ENCODE measurements around the gene CAB39L.

The CAB39L gene

DNA sequence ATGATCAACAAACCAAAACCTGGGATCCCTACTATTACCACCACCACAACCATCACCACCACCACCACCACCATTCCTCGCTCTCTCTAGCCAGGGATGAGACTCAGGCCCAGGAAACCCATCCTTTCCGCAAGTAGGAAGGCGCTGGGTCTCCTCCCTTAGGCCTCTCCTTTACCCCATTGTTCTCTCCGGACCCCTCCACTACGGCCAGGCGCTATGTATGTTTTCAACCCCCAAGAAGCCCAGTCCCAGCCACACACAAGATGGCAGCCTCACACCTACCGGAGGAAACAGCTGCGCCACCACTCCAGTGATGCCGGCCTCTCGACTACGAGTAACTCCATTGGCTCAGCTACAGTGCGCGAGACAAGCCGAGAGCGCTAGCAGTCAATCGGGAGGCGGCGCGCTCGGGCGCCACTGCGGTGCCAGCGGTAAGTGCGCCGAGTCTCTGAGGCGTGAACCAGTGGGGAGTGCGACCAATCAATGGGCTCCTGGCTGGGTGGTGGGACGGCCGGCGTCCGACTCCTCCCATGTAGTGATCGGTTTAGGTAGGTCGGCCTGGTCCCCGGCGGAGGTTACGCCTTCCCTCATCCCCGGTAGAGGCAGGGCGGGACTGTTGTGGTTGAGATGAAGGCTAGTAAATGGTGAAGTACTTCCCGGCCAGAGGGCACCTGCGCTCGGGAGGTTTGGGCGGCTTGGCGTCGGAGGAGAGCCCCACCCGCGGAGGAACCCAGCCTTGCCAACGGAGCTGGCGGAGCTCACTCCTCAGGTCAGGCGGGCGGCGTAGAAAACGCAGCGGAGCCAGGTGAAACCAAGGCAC lies at the start of gene CAB39L, which contains the start of gene SETDB2:
Gene CAB39L, minus strand, starts transcription at position 361 of the 820 bp plus-strand sequence. CDS start 61,154 bp downstream, outside the sequence.
Gene SETDB2, plus strand, starts transcription at position 571 of the 820 bp plus-strand sequence. CDS start 7,620 bp downstream, outside the sequence.
- peak; percentile 100 for DNase-seq
- in situ Hi-C loops (cut with MboI; ENCODE audit: low pct_unique_long_range_greater_than_20kb, low sequenced_read_pairs), result no loop called here

DNA sequence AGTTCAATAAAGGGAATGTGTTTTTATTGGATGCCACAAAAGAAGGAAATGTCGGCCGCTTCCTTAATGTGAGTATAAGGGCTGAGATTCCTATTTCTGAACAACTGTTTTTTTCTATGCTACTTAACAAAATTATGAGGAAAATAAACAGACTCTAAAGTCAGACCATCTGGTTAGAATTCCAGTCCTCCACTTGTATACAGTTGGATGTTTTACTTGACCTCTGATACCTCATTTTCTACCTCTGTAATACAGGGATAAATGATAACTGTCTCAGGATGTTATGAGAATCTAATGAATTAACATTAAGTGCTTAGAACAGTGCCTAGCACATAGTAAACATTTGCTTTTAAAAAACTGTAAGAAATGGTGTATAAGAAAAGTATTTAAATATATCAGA lies 44.7 kb upstream of the CAB39L start:
- no peak for DNase-seq
- in situ Hi-C loops (cut with MboI; ENCODE audit: low pct_unique_long_range_greater_than_20kb, low sequenced_read_pairs), result no loop called here

DNA sequence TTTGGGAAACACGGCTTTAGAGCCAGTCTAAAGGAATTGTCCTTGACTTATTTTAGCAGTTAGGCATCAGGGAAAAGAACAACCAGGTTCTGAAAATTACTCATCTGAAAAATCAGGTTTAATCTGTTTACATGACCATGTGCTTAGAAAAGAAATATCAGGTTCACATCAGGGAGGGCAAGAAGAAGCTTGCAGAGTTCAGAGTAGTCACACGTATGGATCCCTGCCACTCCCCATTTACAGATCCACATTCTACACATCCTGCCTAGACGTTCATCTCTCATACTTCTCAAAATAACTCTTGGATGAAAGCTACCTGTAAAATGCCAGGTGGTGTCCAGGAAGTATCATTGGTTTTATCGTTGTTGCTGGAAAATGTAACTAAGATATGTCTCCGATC lies 37.9 kb upstream of the CAB39L start:
- in situ Hi-C loops (cut with MboI; ENCODE audit: low pct_unique_long_range_greater_than_20kb, low sequenced_read_pairs), result no loop called here
- DNase-seq, result no peak

DNA sequence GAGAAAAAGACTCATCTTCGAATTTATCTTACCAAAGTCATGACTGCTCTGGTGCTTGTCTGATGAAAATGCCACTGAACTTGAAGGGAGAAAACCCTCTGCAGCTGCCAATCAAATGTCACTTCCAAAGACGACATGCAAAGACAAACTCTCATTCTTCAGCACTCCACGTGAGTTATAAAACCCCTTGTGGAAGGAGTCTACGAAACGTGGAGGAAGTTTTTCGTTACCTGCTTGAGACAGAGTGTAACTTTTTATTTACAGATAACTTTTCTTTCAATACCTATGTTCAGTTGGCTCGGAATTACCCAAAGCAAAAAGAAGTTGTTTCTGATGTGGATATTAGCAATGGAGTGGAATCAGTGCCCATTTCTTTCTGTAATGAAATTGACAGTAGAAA lies 32.7 kb upstream of the CAB39L start:
- in situ Hi-C loops (cut with MboI; ENCODE audit: low pct_unique_long_range_greater_than_20kb, low sequenced_read_pairs), result no loop called here
- DNase-seq, result no peak

DNA sequence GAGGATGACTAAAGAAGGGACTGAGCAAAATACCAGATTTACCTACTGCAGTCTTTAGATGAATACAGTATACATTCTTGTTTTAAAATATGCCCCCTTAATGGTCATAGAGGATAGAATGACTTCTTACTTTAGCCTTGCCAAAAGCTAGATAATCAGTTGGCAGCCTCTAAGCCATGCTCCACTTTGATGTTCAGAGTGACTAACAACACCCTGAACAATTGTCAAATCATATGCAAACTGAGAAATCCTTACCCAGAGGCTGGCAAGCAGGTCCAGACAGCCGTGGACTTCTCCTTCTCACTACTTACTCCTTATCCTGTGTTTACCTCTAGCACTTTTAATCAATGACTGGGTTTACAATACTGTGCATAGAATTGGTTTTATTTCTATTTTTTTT lies 28.3 kb upstream of the CAB39L start:
- in situ Hi-C loops (cut with MboI; ENCODE audit: low pct_unique_long_range_greater_than_20kb, low sequenced_read_pairs), result no loop called here
- no peak for DNase-seq

DNA sequence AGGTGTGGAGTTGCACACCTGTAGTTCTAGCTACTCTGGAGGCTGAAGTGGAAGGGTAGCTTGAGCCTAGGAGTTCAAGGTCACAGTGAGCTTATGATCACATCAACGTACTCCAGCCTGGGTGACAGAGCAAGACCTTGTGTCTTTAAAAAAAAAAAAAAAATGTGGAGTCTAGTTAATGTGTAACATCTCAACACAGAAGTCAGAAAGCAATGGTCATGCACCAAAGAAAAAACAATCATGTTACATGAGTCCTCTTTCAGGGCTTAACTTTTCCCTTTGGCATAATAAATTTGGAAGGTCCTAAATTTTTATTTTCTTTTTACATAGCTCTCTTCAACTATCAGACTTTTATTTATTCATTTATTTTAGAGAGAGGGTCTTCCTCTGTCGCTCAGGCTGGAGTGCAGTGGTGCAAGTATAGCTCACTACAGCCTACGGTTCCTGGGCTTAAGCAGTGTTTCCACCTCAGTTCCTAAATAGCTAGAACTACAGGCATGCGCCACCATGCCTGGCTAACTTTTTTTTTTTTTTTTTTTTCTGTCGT lies 22.5 kb upstream of the CAB39L start:
- DNase-seq, result no peak
- in situ Hi-C loops (cut with MboI; ENCODE audit: low pct_unique_long_range_greater_than_20kb, low sequenced_read_pairs), result no loop called here

DNA sequence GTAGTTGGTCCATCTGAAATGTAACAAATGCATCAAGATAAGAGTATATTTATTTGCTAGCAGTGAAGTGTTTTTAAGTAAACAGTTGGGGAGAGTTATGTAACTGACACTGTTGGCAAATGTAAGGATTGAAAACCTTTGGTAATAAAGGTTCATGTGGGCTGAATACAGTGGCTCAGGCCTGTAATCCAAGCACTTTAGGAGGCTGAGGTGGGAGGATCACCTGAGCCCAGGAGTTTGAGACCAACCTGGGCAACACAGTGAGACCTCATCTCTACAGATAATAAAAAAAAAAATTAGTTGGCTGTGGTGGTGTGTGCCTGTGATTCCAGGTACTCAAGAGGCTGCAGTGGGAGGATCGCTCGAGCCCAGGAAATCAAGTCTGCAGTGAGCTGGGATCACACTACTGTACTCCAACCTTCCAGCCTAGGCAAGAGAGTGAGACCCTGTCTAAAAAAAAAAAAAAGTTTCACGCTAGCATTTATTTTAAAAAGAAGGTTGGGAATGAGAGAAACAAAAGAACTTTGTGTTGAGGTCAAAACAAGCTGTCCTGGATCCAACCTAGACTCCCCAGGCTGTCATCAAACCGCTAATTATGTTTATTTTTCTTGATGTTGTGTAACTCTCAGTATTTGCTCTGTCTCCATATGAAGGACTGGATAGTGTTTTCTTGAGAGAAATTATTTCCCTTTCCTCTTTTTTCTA lies 20.9 kb upstream of the CAB39L start:
- in situ Hi-C loops (cut with MboI; ENCODE audit: low pct_unique_long_range_greater_than_20kb, low sequenced_read_pairs), result no loop called here
- no peak for DNase-seq

DNA sequence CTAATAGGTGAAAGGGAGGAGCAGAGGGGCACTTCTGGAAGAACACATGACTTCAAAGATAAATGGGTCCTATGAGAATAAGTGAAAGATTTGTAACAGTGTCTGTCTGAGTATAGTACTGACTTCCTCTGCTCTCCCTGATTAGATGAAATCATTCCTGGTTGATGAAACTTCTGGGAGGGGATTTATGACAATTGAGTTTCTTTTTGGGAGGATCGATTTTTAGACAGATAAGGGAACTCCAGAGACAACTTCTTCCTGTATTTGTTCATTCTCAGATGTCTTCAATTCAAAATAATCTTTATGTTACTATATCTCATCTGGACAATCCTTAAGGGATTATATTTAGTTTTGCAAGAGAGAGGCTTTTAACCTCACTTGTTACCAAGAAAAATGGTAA lies 20.2 kb upstream of the CAB39L start:
- in situ Hi-C loops (cut with MboI; ENCODE audit: low pct_unique_long_range_greater_than_20kb, low sequenced_read_pairs), result no loop called here
- DNase-seq, result no peak

DNA sequence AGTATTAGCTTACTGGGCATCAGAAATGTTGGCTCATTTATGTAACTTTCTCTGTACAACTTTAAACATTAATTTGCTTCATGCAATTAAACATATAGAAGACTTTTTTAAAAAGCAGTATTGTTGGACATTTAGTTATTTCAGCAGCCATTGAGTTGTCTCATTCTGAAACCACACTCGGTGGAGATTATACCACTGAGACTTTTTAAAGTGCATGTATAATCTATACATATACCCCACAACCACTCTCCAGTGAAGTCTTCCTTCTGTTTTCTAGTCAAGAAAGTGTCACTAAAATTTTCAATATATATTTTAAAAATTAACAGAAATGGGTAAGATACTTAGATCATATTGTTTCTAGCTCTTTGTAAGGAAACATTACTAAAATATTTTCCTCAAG lies 15.7 kb upstream of the CAB39L start:
- in situ Hi-C loops (cut with MboI; ENCODE audit: low pct_unique_long_range_greater_than_20kb, low sequenced_read_pairs), result no loop called here

DNA sequence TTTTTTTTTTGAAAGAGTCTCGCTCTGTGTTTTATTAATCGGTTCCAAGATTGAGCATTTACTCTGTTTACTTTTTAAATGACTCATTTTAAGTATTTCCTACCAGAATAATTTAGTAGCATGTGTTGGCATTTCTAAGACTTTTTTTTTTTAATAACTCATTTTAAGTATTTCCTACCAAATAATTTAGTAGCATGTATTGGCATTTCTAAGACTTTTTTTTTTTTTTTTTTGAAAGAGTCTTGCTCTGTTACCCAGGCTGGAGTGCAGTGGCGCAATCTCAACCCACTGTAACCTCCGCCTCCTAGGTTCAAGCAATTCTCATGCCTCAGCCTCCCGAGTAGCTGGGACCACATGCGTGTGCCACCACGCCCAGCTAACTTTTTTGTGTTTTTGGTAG lies 13.4 kb upstream of the CAB39L start:
- in situ Hi-C loops (cut with MboI; ENCODE audit: low pct_unique_long_range_greater_than_20kb, low sequenced_read_pairs), result no loop called here

More for the DNA sequence above, 15.7 kb upstream of the CAB39L start:
- no peak for DNase-seq

DNA sequence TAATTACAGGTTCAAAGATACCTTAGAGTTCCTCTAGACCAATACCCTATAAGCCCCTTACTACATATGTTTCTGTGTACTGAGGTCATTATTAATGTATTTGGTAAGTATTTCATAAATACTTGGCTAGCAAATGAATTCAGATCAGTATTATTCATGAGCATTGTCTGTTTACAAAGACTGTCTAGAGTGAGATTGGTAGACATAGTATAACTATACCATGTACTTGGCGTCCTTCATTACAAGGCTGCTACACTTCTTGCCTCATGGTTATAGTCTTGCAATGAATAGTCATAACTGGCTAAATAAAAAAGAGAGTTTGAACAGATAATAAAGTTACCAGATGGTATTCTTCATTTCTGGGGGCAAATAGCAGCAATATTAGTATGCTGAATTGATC lies 12.3 kb upstream of the CAB39L start:
- DNase-seq, result no peak
- in situ Hi-C loops (cut with MboI; ENCODE audit: low pct_unique_long_range_greater_than_20kb, low sequenced_read_pairs), result no loop called here

More for the DNA sequence above, 13.4 kb upstream of the CAB39L start:
- DNase-seq, result no peak

DNA sequence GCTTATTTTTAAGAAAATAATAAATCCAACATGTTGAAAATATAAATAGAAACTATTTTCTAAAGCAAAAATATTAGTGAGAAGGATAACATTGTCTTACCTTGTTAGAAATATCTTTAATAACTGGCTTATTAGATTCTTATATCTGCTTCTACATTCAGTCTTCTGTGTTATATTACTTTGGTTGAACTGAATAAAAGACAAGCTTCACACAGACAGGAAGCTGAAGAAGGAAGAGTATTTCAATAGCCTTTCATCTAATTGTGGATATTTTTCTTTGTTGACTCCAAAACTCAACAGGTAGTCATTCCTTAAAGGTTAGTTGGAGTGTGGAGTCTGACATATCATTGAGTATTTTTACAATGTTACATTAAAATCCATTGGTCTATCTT lies 11.1 kb upstream of the CAB39L start:
- in situ Hi-C loops (cut with MboI; ENCODE audit: low pct_unique_long_range_greater_than_20kb, low sequenced_read_pairs), result no loop called here
- no peak for DNase-seq

DNA sequence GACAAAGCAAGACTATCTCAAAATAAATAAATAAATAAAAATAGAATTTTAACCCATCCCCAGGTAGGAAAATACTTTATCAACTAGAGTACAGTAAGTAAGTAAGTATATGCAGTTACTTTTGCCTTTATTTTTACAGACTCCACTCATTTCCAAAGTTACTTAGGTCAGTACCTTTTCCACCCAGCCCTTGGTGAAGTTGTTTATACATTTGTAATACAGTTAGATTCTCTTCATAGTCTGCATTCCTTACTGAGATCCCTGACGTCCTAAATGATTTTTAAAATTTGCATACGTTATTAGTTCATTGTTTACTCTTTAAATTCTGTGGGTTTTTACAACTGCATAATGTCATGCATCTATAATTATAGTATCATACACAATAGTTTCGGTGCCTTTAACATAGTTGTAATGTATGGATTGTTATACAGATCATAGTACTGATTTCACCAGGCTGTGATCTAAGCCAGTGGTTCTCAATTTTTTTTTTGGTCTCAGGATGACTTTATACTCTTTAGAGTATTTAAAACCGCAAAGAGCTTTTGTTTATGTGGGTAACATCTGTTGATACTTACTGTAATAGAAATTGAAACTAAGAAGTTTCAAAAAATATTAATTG lies 10.6 kb upstream of the CAB39L start:
- no peak for DNase-seq

DNA sequence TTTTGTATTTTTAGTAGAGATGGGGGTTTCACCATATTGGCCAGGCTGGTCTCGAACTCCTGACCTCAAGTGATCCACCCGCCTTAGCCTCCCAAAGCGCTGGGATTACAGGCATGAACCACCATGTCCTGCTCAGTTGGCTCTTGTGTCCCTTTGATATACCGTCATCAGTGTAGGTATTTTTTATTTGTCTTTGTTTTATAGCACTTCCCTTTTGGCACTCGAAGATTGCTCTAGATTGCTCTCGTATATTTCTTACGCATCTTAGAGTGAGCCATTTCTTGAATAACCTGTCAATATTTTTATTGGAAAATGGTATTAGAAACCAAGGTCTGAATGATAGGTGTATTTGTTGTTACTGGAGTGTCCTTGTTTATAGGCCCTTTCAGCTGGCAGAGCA lies 9.6 kb upstream of the CAB39L start:
- in situ Hi-C loops (cut with MboI; ENCODE audit: low pct_unique_long_range_greater_than_20kb, low sequenced_read_pairs), result no loop called here
- no peak for DNase-seq

More for the DNA sequence above, 10.6 kb upstream of the CAB39L start:
- in situ Hi-C loops (cut with MboI; ENCODE audit: low pct_unique_long_range_greater_than_20kb, low sequenced_read_pairs), result no loop called here

DNA sequence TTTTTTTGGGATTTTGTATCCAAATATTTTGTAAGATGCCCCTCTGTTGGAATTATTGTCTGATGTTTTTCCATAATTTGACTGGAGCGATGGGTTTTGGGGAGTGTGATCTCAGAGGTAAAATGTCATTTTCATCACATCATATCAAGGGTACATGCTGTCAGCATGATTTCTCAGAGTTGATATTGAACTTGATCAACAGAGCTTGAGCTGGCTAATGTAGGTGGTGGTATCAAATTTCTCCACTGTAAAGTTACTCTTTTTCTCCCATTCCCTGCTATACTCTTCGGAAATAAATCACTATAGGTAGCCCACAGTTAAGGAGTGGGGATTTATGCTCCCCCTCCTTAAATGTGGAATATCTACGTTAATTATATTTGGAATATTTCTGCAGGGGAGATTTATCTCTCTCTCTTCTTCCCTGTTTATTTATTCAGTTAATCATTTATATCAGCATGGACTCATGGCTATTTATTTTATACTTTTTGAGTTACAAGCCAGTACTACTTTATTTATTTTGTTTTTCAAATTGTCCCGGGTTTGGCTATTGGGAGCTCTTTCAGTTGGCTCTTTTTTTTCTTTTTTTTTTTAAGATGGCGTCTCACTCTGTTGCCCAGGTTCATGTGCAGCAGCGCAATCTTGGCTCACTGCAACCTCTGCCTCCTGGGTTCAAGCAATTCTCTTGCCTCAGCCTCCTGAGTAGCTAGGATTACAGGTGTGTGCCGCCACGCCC lies 9.0 kb upstream of the CAB39L start:
- no peak for DNase-seq
- in situ Hi-C loops (cut with MboI; ENCODE audit: low pct_unique_long_range_greater_than_20kb, low sequenced_read_pairs), result no loop called here

DNA sequence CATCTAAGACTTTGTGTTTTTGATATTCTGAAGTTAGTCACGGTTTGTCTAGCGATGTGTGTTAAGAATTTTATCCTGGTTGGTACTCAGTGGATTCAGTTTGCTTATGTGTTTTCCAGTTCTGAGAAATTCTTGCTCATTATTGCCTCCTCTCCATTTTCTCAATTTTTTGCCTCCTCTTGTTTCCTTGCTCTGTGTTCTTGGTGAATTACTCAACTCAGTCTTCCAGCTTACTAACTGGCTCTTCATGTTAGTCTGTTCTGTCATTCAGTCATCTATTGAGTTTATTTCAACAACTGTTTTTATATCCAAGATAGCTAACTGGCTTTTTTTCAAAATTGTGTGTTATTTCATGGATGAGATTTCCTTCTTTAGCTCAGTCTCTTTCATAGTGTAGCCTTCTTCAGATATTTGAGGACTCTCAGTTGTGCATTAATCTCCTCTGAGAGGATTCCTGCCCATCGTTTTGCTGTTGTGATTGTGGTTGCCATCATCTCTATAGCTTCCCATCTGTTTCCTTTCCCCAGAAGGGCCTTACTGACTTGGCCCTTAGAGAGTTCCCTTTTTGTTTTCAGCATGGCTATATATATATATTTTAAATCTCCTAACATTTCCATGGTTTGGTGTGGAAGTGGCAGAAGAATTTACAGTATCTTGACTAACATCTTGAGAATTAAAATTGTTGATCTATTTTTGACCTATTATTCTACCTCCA lies 6.4 kb upstream of the CAB39L start:
- in situ Hi-C loops (cut with MboI; ENCODE audit: low pct_unique_long_range_greater_than_20kb, low sequenced_read_pairs), result no loop called here
- DNase-seq, result peak; percentile 84

DNA sequence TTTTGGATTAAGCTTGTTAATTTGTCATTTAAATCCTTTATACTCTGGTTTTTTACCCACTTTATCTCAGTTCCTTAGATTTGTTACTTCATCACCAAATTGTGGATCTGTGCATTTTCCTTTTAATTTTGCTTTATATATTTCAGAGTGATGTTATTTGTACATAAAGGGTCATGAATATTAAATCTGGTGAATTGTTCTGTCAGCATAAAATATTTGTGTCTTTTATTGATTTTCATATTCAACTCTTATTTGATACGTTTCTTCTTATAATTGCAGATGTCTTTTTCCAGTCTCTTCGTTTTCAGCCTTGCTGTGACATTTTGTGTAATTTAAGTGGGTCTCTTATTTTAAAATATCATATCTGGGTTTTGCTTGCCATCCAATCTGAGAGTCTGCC lies 4.9 kb upstream of the CAB39L start:
- in situ Hi-C loops (cut with MboI; ENCODE audit: low pct_unique_long_range_greater_than_20kb, low sequenced_read_pairs), result no loop called here
- no peak for DNase-seq

DNA sequence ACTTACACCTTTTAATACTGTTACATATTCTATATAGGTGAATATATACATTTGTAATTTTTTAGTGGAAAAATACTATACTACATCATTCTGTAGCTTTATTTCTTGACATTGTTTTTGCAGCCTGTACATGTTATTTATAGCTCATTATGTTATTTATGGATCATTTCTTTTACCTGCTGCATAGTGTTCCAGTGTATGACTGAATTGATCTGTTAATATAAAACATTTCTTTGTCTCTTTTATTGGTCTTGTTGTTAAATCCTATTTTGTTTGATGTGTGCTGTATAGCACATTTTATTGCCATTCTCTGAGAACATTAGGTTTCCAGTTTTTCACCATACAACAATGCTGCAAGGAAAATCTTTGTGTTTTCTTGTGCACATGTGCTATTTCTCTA lies 2.6 kb upstream of the CAB39L start:
- in situ Hi-C loops (cut with MboI; ENCODE audit: low pct_unique_long_range_greater_than_20kb, low sequenced_read_pairs), result no loop called here
- peak; percentile 28 for DNase-seq

All from KBM-7 (cell line).